GM15510 (cell line): ENCODE data around the gene SFPQ.

ENCODE experiments used
- POLR2A ChIP-seq: IDR thresholded peaks from 3 replicates; pipeline ENCODE4 v1.6.1; 2011; ENCODE audit warnings: borderline replicate concordance; ENCODE audit not compliant: insufficient read length; ENCODE audit errors: extremely low read depth

Gene SFPQ

DNA sequence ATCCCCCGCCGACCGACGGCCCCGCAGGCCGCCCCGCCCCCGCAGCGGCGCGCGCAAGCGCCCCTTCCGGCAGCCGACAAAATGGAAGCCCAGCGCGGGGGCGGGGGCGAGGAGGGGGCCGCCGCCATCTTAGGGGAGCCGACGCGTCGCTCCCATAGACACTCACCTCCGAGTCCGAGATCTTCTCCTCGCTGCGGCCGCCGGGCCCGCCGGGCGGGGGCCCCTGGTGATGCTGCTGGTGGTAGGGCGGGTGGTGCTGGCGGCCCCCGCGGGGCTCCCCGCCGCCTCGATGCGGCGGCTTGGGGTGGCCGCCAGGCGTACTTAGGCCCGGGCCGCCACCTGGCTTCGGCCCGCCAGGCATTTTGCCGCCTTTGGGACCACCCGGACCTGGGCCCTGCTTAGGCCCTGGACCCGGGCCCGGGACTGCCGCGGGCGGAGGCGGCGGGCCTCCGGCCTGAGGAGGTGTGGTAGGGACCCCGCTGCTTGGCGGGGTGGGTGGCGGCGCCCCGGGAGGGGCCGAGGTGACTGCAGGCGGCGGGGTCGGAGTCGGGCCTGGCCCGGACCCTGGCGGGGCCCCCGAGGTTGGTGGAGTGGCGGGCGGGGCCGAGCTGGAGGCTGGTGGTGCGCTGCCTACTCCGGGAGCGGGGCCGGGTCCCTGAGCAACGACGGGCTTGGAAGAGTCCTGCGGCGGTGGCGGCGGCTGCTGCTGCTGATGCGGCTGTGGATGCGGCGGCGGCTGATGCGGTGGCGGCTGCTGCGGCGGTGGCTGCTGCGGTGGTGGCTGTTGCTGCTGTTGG is 691 bp downstream of the SFPQ start:
- TF ChIP-seq POLR2A: peak; percentile 64

DNA sequence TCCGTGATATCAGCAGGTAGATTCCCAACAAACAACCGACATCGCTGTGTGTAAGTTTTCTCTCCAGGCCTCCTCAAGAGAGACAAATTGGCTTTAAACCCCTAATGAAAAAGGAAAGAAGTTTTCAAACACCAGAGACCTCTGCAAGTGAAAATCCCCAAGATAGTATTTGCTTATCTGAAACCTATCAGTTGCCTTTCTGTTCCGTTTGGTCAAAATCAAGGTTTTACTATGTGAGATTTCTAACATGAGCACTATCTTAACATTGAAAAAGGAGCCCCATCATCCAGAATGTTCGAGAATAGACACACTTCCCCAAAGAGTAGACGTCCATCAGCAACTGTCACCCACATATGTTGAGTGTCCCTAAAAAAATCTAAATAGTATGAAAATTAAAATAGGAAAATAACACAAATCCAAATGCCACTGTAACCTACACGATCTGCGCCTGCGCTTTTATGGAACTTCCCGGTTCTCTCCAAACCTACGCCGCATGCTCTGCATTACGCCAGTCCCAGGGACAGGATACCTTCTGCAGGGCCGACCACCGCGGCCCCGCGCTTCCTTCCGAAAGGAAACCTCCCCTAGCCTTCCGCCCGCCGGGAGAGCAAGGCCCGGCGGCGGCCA is 1.4 kb downstream of the SFPQ start:
- no peak for TF ChIP-seq POLR2A

DNA sequence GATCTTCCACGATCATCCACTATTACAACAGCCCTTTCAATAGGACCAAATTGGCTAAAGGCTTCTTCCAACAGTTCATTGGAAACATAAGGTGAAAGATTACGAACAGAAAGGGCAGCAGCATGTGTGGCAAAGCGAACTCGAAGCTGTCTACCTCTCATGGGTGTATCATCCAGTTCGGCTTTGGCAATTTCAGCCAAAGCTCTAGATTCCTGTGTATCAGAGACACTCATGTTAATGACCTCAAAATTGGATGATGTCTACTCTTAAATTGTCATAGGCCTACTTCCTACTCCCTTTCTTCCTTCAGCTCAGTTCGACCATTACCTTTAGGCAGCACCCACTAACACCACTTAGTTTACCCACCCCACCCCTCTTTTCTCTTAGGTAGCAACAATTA is 2.2 kb downstream of the SFPQ start:
- no peak for TF ChIP-seq POLR2A

DNA sequence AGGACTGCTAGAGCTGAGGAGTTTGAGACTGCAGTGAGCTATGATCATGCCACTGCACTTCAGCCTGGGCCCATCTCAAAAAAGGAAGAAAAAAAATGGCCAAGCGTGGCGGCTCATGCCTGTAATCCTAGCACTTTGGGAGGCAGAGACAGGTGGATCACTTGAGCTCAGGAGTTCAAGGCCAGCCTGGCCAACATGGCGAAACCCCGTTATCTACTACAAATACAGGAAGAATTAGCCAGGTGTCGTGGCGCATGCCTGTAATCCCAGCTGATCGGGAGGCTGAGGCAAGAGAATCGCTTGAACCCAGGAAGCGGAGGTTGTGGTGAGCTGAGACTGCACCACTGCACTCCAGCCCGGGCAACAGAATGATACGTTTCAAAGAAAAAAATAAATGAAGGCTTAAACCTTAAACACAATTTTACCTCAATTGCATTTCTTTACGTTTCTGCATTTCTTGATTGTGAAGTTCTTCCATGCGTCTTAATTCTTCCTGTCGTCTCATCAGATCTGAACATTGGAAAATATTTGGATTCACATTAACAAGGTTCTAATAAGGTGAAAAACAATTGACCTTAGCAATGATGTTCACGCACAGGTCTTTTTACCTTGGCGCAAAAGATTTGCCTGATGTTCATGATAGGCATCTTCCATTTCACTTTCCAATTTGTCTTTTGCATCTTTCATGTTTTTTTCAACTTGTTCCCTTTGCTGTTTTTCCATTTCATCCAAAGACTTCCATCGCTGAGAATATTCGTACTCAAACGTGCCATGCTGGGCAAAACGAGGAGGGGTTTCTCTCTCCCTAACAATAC is 4.2 kb downstream of the SFPQ start:
- TF ChIP-seq POLR2A: no peak

DNA sequence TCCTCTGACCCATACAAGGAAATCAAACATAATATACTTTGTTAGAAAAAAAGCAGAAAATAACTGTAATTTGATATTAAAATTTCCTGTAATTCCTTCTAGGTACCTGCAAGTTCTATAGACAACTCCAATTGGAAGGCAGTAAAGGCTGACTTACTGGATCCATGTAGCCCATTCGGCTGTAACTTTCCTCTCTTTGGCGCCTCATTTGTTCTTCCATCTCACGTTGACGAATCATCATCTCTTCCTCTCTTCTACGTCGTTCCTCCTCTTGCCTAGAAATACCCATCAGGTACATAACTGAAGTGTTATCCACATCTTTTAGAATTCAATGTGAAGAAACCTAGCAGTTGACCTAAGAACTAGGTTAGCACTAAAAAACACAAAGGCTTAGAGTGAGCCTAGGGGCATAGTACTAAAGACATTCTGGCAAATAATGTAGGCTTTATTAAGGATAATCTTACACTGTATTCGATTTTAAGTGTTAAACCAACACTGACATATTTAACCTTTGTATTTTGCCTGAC is 5.1 kb downstream of the SFPQ start:
- no peak for TF ChIP-seq POLR2A

DNA sequence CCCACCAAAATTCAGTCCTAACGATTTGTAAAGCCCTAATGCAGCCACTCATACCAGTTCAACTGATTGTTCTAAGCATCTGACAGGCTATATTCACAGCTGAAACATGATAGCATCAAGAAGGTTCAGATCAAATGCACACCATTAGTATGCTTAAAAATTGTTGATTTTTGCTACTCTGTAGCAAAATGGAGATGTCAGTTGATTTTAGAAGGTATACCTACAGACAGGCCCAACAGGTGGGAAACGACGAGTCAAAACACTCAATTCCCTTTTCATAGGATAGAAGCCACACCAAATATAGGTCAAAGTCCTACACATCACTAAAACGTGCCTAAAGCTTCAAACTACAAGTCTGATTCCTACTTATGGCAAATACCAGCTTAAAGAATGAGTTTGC is 6.7 kb downstream of the SFPQ start:
- TF ChIP-seq POLR2A: no peak

DNA sequence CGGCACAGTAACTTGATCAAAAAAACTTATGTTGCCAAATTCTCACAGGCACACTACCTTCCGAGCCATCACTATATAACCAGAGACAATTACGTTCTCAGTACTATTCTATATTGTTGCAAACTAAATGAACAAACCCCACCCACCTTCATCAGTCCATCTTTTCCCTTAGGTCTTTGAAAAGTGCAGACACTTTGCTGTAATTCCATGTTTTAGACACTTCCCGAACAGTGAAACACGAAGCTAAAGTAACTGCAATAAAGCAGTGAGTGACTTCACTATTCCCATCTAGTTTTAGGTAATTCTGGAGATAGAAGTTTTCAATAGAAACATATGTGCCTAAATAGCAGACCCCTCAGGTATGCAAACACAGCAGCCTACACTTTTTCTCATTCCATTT is 7.7 kb downstream of the SFPQ start:
- TF ChIP-seq POLR2A: no peak

DNA sequence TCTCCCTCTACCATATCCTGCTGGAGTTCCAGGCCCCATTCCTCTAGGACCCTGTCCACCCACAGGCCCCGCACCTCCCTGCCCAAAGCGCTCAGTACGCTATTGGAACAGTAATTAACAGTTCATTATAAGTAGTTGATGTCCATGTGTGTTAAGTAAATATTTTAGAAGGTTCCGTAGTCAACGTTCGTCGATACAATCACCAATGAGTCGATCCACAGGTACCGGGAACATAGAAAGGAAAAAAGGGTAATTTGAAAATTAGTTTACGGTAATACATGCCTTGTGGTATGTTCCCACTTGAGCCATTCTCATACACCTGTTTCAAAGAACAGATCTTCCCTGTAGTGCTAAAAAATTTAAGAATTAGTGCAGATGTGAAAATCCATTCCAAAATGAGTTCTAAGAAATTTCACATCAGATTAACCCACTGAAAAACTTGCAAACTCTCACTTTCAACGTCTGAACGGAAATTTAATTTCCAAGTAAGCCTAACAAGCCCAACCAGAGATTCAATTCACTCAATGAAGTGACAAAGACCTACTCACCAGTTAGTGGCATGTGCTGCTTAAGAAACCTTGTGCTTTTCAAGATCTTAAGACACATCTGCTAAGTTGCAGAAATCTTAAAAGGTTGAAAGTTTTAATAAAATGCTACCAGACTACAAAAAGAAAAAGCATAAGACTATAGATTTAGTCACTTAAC is 8.3 kb downstream of the SFPQ start:
- no peak for TF ChIP-seq POLR2A

DNA sequence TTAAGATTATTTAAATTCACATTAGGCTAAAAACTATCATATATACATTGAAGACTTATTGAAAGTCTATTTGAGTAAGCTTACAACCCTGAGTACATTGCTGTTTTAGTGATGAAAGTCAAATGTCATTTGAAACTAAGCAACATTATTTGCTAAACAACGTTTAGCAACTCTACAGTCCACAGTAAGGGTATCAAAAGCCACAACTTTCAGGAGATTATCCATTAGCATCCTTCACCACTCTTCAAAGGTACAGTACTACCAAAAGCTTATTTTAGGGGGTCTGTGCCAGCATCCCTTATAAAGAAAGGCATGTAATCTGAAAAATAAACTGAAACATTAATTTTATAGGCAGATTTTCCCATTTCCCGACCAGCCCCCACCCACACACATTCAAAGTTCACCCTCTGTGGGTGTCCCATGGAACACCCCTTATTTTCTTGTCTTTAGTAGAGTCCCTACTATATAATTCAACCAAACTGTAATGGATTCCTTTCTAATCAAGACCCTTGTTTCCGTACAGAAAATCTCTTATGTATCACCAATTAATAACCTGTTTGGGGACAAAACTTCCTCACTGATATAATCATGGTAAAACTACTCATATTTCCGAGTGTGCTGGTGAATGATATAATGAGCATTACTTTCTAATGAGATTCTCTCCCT is 11.0 kb downstream of the SFPQ start:
- TF ChIP-seq POLR2A: no peak

DNA sequence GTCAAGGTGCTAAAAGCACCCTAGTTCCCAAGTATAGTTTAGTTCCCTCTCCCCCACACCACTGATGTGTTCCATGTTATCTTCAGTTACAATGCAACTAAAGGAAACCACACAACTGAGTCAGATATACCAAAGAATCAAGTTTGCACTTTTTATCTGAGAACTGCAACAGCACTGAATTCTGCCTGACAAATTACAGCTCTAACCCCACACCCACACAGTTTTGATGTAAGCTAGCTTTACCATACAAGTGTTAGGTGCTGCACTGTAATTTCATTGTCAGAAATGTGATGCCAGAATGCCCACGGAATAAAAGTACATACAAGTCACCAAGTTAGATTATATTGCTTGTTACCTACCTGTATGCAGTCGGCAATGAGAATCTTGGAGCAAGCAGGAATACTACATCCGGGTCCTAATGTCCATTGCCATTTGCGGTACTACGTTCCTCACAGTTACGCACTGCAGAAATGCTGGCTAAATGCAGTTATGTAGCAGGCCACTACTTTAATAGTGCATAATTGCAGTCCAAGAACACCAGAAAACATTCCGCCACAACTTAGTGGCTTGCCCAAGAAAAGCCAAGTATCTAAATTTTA is 12.1 kb downstream of the SFPQ start:
- TF ChIP-seq POLR2A: no peak

DNA sequence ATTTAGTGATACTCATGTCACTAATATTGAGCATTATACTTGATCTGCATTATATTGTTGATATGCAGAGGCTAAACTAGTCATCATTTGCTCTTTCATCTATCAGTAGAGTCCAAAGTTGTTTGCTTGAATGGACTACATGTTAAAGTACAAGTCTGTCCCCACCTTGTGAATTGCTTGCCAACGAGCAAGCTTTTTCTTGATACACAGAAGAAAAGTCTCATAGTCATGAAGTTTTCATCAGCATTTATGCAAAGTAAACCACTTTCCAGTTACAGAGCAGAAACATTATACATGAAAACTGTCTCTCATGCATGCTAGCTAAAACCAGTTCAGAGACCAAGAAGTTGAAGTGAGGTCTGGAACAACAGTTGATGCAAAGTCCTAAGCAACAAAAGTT is 13.0 kb downstream of the SFPQ start:
- TF ChIP-seq POLR2A: no peak

DNA sequence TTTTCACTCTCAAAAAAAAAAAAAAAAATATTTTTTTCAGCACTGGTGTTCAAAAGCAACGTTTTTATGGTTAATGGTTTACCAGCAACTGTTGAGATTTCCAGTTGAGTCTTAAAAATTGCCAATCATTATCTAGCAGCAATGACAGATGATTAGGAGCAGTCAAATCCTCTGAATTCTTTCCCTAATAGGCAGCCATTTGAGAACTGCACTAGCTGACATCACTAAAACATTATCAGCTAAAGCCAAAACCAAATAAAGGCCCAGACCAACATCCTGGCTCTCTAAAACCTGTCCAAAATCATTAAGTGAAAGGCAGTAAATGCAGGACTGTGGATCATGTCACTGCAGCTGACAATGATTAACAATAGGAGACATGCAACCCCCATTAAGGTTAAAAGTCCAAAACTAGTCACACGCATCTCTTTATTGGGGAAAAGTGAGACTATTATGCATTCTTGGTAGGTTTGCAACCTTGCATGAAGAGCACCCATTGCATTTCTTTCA is 14.0 kb downstream of the SFPQ start:
- no peak for TF ChIP-seq POLR2A

DNA sequence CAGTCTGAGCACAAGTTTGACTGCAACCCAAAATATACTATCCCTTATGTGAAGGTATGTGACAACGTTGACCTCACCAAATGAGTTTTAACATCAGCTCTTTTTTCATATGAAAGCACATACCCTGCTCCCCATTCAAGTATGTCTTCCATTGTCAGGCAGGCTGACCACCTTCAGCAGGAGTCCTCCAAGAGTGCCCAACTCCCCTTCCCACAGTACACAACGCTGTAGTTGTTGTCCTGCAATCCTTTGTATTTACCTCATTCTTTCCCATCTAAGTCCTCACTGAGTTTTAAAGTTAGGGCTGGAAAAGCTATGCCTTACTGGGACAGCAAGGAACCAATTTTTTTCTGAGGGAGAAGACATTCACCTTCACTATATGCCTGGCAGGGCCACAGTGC is 14.7 kb downstream of the SFPQ start:
- TF ChIP-seq POLR2A: no peak
